A549 (cell line): ENCODE data around the gene PTCH2. TPM values are rescaled to one million over a fixed set of nuclear protein-coding genes. Genes with fewer than 3 reads are reported as not detected.
A peak's percentile ranks its signal among the peaks of the same experiment; 100 is the strongest.
"Not testable (repeated sequence)": the region's sequence is repeated elsewhere in the genome, so short reads cannot be mapped to it uniquely, and the experiment has no call there.

ENCODE experiments used
- ATAC-seq, 2 experiments: fragments of 200-7000 bp in 1 of 2; fragments of >200 bp in 1 of 2; cut with Nextera tagmentation in 1 of 2; cut with Tn5 transposase in 1 of 2; 3 replicates each; pipeline versions ENCODE4 v1.8.0 to v1.9.1; 2018 to 2020; ENCODE audit warnings: mild to moderate bottlenecking in 1 of 2, moderate library complexity in 1 of 2
- CTCF ChIA-PET: fragments of 300-600 bp; sonication (Branson Sonifier 250); formaldehyde crosslinking; extraction: SDS; loops from one replicate; lab custom pipeline; 2021; ENCODE audit warnings: antibody characterized with exemption, inconsistent platforms; lab: Yijun Ruan, JAX
- POLR2A ChIA-PET: fragments of 350-600 bp; formaldehyde crosslinking; extraction: SDS; loops from one replicate; lab custom pipeline; 2021; ENCODE audit warnings: antibody characterized with exemption, inconsistent platforms; lab: Yijun Ruan, JAX
- DNase-seq, 2 experiments: peaks; one replicate each; pipeline versions ENCODE4 v3.0.0 to v3.0.0-alpha.2; 2011 to 2016; ENCODE audit warnings: low read depth in 1 of 2, low spot score in 1 of 2
- FAIRE-seq: peaks from 2 replicates; lab custom pipeline; 2011; peaks lifted over from hg19 to GRCh38; lab: Jason Lieb, UNC
- H3K27ac ChIP-seq, 2 experiments: fragments of >200 bp; sonication (Bioruptor Twin); formaldehyde crosslinking; 3 replicates each; pipeline ENCODE4 v1.5.1; 2016 to 2017
- H3K4me1 ChIP-seq: fragments of >200 bp; sonication (Bioruptor Twin); formaldehyde crosslinking; 3 replicates; pipeline ENCODE4 v1.6.1; 2016
- H3K4me2 ChIP-seq: fragments of >200 bp; sonication (Bioruptor Twin); formaldehyde crosslinking; 3 replicates; pipeline ENCODE4 v1.6.1; 2016
- H3K4me3 ChIP-seq: fragments of >200 bp; sonication (Bioruptor Twin); formaldehyde crosslinking; 3 replicates; pipeline ENCODE4 v1.5.1; 2016
- H3K9me3 ChIP-seq: fragments of >200 bp; sonication (Bioruptor Twin); formaldehyde crosslinking; 3 replicates; pipeline ENCODE4 v1.6.1; 2016
- BHLHE40 ChIP-seq: IDR thresholded peaks from 2 replicates; pipeline ENCODE4 v1.6.1; 2012; ENCODE audit warnings: low read depth, low read length, inconsistent platforms
- CBX2 ChIP-seq: fragments of 200-600 bp; sonication (generic); IDR thresholded peaks from 2 replicates; pipeline ENCODE4 v1.6.1; 2016; ENCODE audit warnings: low read depth, mild to moderate bottlenecking, borderline replicate concordance
- CEBPB ChIP-seq, 2 experiments: fragments of >200 bp in 1 of 2; sonication (Bioruptor Twin) in 1 of 2; formaldehyde crosslinking in 1 of 2; IDR thresholded peaks; 2 replicates each; pipeline ENCODE4 v1.6.1; 2012 to 2016
- EHF ChIP-seq: fragments of 250-450 bp; sonication (Bioruptor Pico); IDR thresholded peaks from 2 replicates; pipeline ENCODE4 v1.5.0; 2020; ENCODE audit warnings: mild to moderate bottlenecking
- EHMT2 ChIP-seq: fragments of 200-600 bp; sonication (generic); IDR thresholded peaks from 2 replicates; pipeline ENCODE4 v1.6.1; 2016; ENCODE audit warnings: antibody characterized with exemption, low read depth, mild to moderate bottlenecking, moderate library complexity
- EP300 ChIP-seq, 2 experiments: fragments of >200 bp; sonication (Bioruptor Twin); formaldehyde crosslinking; IDR thresholded peaks; 2 replicates in 1 of 2; 3 replicates in 1 of 2; pipeline ENCODE4 v1.6.1; 2016 to 2017
- ESRRA ChIP-seq: fragments of 150-350 bp; IDR thresholded peaks from 2 replicates; pipeline ENCODE4 v1.6.1; 2014; ENCODE audit warnings: mild to moderate bottlenecking, low read length, borderline replicate concordance
- FOSB ChIP-seq: fragments of 250-450 bp; sonication (Bioruptor Pico); IDR thresholded peaks from 2 replicates; pipeline ENCODE4 v1.5.0; 2020; ENCODE audit warnings: mild to moderate bottlenecking, moderate library complexity
- FOSL2 ChIP-seq, 2 experiments: fragments of 450-650 bp in 1 of 2; fragments of >200 bp in 1 of 2; sonication (Bioruptor Twin) in 1 of 2; formaldehyde crosslinking; IDR thresholded peaks; 2 replicates each; pipeline versions ENCODE4 v1.5.0 to v1.6.1; 2016 to 2020; ENCODE audit warnings: mild to moderate bottlenecking in 1 of 2, moderate library complexity in 1 of 2
- FOXS1 ChIP-seq: fragments of 250-450 bp; sonication (Bioruptor Pico); IDR thresholded peaks from 2 replicates; pipeline ENCODE4 v1.5.0; 2020; ENCODE audit warnings: mild to moderate bottlenecking, moderate library complexity
- HEYL ChIP-seq: fragments of 250-450 bp; sonication (Bioruptor Pico); IDR thresholded peaks from 2 replicates; pipeline ENCODE4 v1.8.0; 2021; ENCODE audit warnings: mild to moderate bottlenecking, moderate library complexity
- HOXB13 ChIP-seq: fragments of 250-450 bp; sonication (Bioruptor Pico); IDR thresholded peaks from 2 replicates; pipeline ENCODE4 v1.5.0; 2020; ENCODE audit warnings: low read depth, mild to moderate bottlenecking, moderate library complexity
- JUNB ChIP-seq: fragments of >200 bp; sonication (Bioruptor Twin); formaldehyde crosslinking; IDR thresholded peaks from 2 replicates; pipeline ENCODE4 v1.6.1; 2016
- KDM1A ChIP-seq: fragments of 200-600 bp; sonication (generic); IDR thresholded peaks from 2 replicates; pipeline ENCODE4 v1.6.1; 2016; ENCODE audit warnings: low read depth, mild to moderate bottlenecking
- KDM5A ChIP-seq: fragments of 200-600 bp; sonication (generic); IDR thresholded peaks from 2 replicates; pipeline ENCODE4 v1.6.1; 2016; ENCODE audit warnings: antibody characterized with exemption, mild to moderate bottlenecking
- MYC ChIP-seq: IDR thresholded peaks from 2 replicates; pipeline ENCODE4 v1.6.1; 2012; ENCODE audit warnings: mild to moderate bottlenecking, inconsistent platforms, low read length, improper control_type of control experiment, borderline replicate concordance
- NPAS2 ChIP-seq: fragments of 250-450 bp; sonication (Bioruptor Pico); IDR thresholded peaks from 2 replicates; pipeline ENCODE4 v1.8.0; 2022; ENCODE audit warnings: mild to moderate bottlenecking, moderate library complexity, borderline replicate concordance
- NR3C1 ChIP-seq: fragments of >200 bp; sonication (Bioruptor Twin); formaldehyde crosslinking; IDR thresholded peaks from 3 replicates; pipeline ENCODE4 v1.6.1; 2017
- POLR2A ChIP-seq: IDR thresholded peaks from 2 replicates; pipeline ENCODE4 v1.6.1; 2012; ENCODE audit warnings: mild to moderate bottlenecking, low read length
- RFX5 ChIP-seq: fragments of 450-650 bp; IDR thresholded peaks from 2 replicates; pipeline ENCODE4 v1.7.1; 2014; ENCODE audit warnings: antibody characterized with exemption, mild to moderate bottlenecking, moderate library complexity
- SMC3 ChIP-seq: fragments of >200 bp; sonication (Bioruptor Twin); formaldehyde crosslinking; IDR thresholded peaks from 3 replicates; pipeline ENCODE4 v1.6.1; 2018; ENCODE audit warnings: inconsistent platforms
- TFCP2L1 ChIP-seq: fragments of 250-450 bp; sonication (Bioruptor Pico); IDR thresholded peaks from 2 replicates; pipeline ENCODE4 v1.5.0; 2021; ENCODE audit warnings: mild to moderate bottlenecking
- WGBS: methylation state at CpG from one replicate; pipeline ENCODE4 v1.1.6; 2017; ENCODE audit errors: missing lambda C conversion rate; 5-methylcytosine and 5-hydroxymethylcytosine counted together
- polyA plus RNA-seq, 4 experiments: library from polyadenylated mRNA; depleted of rRNA in 3 of 4; stranded (reverse); fragments of >200 nt; fragmentation: RNase III in 1 of 4; extraction: RNeasy Plus Mini Kit Qiagen cat#74134 plus additional on column Dnase treatment in 1 of 4; gene quantifications; 2 replicates in 3 of 4; 3 replicates in 1 of 4; pipeline ENCODE4 v1.2.3, GENCODE V29; 2011 to 2017
- TF ChIP-seq, protein P1 (sequence below): IDR thresholded peaks from 2 replicates; pipeline ENCODE4 v1.6.1; 2012
- TF ChIP-seq, protein P2 (sequence below): IDR thresholded peaks from 2 replicates; pipeline ENCODE4 v1.6.1; 2012; ENCODE audit warnings: low read depth, borderline replicate concordance
- TF ChIP-seq, protein P3 (sequence below): fragments of 450-650 bp; IDR thresholded peaks from 2 replicates; pipeline ENCODE4 v1.6.1; 2014; ENCODE audit warnings: antibody characterized with exemption
- TF ChIP-seq, protein P4 (sequence below): IDR thresholded peaks from 2 replicates; pipeline ENCODE4 v1.6.1; 2012
- TF ChIP-seq, protein P5 (sequence below): fragments of 250-450 bp; sonication (Bioruptor Pico); IDR thresholded peaks from 2 replicates; pipeline ENCODE4 v1.5.0; 2020; ENCODE audit warnings: low read depth, mild to moderate bottlenecking, moderate library complexity
- TF ChIP-seq, protein P6 (sequence below): fragments of 250-450 bp; sonication (Bioruptor Pico); IDR thresholded peaks from 2 replicates; pipeline ENCODE4 v1.5.0; 2021; ENCODE audit warnings: mild to moderate bottlenecking, moderate library complexity, borderline replicate concordance

The PTCH2 gene
- polyA plus RNA-seq, 2 of the 4 experiments (the other 2 are of a cell fraction), result 0.14 to 0.32 TPM

DNA sequence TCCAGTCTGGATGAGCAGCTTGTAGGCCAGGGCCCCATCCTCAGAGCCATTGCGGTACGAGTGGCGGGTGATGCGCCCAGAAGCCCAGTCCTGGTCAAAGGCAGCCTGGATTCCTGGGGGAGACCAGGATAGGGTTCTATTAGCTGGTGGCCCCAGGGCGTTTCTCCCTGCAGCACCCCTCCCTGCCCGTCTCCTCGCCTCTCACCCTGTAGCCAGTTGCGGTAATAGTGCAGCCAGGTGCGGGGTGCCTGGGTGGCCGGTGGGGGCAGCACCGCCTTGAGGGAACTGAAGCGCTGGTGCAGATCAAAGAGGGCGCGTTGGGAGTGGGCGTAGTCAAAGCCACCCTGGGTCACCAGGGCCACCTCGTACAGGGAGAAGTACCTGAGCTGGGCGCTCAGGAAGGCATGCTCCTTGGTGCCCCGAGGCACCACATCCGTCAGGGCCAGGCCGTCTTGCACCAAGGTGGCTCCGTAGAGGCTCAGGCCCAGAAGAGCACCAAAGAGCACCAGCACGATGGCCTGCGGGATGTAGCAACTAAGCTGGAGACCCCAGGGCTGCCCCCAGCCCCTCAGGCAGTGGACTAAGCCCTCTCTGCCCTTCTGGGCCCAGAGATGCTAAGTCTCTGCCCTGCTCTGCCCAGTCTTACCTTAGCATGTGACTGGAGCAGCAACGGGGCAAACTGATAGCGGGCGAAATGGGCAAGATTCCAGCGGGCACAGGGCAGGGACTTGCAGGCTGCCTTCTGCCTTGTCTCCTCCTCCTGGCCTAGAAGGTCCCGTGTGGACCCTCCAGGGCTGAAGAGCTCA lies 15.7 kb downstream of the PTCH2 start:
- no peak overlapping the region for H3K27ac ChIP-seq
- ChIA-PET CTCF (interaction anchor here (1.0 to 3.3 kb wide), 3 partner anchors 10 to 80 kb away, joined by 3 to 14 read pairs (median 3); no protein-coding TSS in a partner anchor), POLR2A (no interaction called here)
- H3K9me3 ChIP-seq, result no peaks in the 10 kb centered on the region
- no peak overlapping the region for H3K4me3 ChIP-seq
- WGBS, result no CpG with 5 or more reads among the region's 28 CpGs
- FAIRE-seq (no peak), ATAC-seq (no peak), DNase-seq (no peak)
- TF ChIP-seq NPAS2 (no peak), EHF (no peak), NR3C1 (no peak), HEYL (CRISPR knock-in tag) (no peak), BHLHE40 (no peak), FOSL2 (IDR thresholded peaks at IDR 0.05) (no peak), FOSL2 (CRISPR knock-in tag; IDR thresholded peaks at IDR 0.05) (no peak), CBX2 (no peak), CEBPB (IDR thresholded peaks at IDR 0.05) (no peak), FOSB (no peak), POLR2A (no peak), HOXB13 (CRISPR knock-in tag) (no peak)
- TF ChIP-seq, protein P1, sequence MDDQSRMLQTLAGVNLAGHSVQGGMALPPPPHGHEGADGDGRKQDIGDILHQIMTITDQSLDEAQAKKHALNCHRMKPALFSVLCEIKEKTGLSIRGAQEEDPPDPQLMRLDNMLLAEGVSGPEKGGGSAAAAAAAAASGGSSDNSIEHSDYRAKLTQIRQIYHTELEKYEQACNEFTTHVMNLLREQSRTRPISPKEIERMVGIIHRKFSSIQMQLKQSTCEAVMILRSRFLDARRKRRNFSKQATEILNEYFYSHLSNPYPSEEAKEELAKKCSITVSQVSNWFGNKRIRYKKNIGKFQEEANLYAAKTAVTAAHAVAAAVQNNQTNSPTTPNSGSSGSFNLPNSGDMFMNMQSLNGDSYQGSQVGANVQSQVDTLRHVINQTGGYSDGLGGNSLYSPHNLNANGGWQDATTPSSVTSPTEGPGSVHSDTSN, result no peak
- TF ChIP-seq, protein P2, sequence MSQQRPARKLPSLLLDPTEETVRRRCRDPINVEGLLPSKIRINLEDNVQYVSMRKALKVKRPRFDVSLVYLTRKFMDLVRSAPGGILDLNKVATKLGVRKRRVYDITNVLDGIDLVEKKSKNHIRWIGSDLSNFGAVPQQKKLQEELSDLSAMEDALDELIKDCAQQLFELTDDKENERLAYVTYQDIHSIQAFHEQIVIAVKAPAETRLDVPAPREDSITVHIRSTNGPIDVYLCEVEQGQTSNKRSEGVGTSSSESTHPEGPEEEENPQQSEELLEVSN, result no peak
- no peaks in the 10 kb centered on the region for H3K4me1 ChIP-seq
- H3K4me2 ChIP-seq, result no peak overlapping the region

DNA sequence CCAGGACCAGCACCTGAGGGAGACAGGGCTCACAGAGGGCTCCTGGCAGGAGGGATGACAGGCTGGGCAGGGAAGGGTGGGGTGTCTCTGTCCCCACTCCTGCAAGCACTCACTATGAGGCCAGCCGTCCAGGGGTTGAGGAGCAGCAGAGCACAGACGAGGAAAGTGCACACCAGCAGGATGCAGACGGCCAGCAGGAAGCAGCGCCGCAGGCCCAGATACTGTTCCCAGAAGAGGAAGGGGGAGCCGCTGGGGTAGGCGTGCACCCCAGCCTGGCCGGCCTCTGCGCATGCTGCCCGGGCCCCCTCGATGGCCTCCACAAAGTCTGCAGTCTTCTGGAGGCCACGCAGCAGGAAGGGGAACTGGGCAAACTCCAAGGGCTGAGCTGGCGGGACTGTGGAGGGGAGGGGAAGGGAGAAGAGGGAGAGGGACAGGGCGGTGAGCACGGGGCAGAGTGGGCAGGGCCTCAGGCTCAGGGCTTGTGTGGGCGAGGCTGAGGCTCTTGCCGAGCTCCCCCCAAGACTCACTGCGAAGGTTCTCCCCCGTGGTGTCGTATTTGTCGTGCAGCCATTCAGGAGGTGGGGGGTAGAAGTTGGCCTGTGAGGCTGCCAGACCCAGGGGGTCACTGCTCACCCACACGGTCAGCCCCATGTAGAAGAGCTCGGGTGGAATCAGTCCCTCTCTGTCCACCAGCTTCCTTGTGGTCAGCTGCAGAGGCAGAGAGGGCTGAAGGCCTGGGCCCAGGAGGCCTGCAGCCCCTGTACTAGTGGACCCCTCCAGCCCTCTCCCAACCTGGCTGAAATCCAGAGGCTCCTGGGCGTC lies 16.5 kb downstream of the PTCH2 start:
- no peaks in the 10 kb centered on the region for H3K9me3 ChIP-seq
- H3K27ac ChIP-seq, result no peak overlapping the region
- 81% methylated on average over 7 of the region's 24 CpGs for WGBS
- TF ChIP-seq MYC (no peak), RFX5 (no peak), ESRRA (no peak), FOXS1 (CRISPR knock-in tag) (no peak), TFCP2L1 (CRISPR knock-in tag) (no peak), NR3C1 (no peak), EP300 (IDR thresholded peaks at IDR 0.05) (no peak), KDM5A (no peak), JUNB (no peak), SMC3 (no peak), CBX2 (no peak), BHLHE40 (no peak), KDM1A (no peak), POLR2A (no peak), EHMT2 (no peak)
- TF ChIP-seq, protein P3, sequence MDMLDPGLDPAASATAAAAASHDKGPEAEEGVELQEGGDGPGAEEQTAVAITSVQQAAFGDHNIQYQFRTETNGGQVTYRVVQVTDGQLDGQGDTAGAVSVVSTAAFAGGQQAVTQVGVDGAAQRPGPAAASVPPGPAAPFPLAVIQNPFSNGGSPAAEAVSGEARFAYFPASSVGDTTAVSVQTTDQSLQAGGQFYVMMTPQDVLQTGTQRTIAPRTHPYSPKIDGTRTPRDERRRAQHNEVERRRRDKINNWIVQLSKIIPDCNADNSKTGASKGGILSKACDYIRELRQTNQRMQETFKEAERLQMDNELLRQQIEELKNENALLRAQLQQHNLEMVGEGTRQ, result no peak
- TF ChIP-seq, protein P4, sequence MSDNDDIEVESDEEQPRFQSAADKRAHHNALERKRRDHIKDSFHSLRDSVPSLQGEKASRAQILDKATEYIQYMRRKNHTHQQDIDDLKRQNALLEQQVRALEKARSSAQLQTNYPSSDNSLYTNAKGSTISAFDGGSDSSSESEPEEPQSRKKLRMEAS, result no peak
- TF ChIP-seq, protein P1, result no peak
- TF ChIP-seq, protein P5, sequence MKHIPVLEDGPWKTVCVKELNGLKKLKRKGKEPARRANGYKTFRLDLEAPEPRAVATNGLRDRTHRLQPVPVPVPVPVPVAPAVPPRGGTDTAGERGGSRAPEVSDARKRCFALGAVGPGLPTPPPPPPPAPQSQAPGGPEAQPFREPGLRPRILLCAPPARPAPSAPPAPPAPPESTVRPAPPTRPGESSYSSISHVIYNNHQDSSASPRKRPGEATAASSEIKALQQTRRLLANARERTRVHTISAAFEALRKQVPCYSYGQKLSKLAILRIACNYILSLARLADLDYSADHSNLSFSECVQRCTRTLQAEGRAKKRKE (CRISPR knock-in tag), result no peak
- TF ChIP-seq, protein P6, sequence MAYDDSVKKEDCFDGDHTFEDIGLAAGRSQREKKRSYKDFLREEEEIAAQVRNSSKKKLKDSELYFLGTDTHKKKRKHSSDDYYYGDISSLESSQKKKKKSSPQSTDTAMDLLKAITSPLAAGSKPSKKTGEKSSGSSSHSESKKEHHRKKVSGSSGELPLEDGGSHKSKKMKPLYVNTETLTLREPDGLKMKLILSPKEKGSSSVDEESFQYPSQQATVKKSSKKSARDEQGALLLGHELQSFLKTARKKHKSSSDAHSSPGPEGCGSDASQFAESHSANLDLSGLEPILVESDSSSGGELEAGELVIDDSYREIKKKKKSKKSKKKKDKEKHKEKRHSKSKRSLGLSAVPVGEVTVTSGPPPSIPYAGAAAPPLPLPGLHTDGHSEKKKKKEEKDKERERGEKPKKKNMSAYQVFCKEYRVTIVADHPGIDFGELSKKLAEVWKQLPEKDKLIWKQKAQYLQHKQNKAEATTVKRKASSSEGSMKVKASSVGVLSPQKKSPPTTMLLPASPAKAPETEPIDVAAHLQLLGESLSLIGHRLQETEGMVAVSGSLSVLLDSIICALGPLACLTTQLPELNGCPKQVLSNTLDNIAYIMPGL, result no peak
- ATAC-seq (peak in 1 of 2 experiments; percentile 19; a peak in 2 of 6 replicates), DNase-seq (no peak), FAIRE-seq (no peak)
- H3K4me3 ChIP-seq, result no peak overlapping the region
- ChIA-PET POLR2A (no interaction called here), CTCF (interaction anchor here (0.6 to 3.3 kb wide), 4 partner anchors 9 to 79 kb away, joined by 3 to 14 read pairs (median 3); no protein-coding TSS in a partner anchor)
- H3K4me2 ChIP-seq, result no peak overlapping the region
- H3K4me1 ChIP-seq, result no peaks in the 10 kb centered on the region

DNA sequence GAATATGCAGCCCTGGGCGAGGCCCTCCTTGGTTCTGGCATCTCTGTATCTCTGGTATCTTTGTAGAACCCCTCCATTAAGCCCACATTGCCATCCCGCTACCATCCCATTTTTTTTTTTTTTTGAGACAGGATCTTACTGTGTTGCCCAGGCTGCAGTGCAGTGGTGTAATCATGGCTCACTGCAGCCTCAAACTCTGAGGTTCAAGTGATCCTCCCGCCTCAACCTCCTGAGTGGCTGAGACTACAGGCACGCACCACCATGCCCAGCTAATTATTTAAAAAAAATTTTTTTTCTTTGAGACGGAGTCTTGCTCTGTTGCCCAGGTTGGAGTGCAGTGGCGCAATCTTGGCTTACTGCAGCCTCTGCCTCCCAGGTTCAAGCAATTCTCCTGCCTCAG lies 18.7 kb downstream of the PTCH2 start:
- DNase-seq, ATAC-seq, H3K4me2 ChIP-seq, H3K9me3 ChIP-seq, H3K4me1 ChIP-seq, FAIRE-seq, H3K27ac ChIP-seq, H3K4me3 ChIP-seq, POLR2A ChIA-PET: not testable (repeated sequence)
- CTCF ChIA-PET, result interaction anchor here (1.5 kb wide), 1 partner anchor 31 kb away, joined by 3 read pairs; no protein-coding TSS in a partner anchor
- WGBS, result 90% methylated on average over 6 of the region's 6 CpGs
